Transverse colon (tissue), 4 donors: Measurements from ENCODE around the gene AFTPH.

Source experiments
- CTCF ChIP-seq, 5 experiments: fragments of 200-600 bp in 3 of 5; fragments of 450-650 bp in 2 of 5; sonication (generic) in 3 of 5; IDR thresholded peaks; 1 replicate in 2 of 5; 2 replicates in 3 of 5; pipeline ENCODE4 v1.5.1; 2016 to 2017; ENCODE audit warnings: antibody characterized with exemption in 5 of 5, inconsistent platforms in 3 of 5, mild to moderate bottlenecking in 2 of 5, moderate library complexity in 1 of 5
- EP300 ChIP-seq: sonication (generic); formaldehyde crosslinking; IDR thresholded peaks from one replicate; pipeline ENCODE4 v1.6.1; 2017; ENCODE audit warnings: antibody characterized with exemption, low read depth
- POLR2A ChIP-seq: fragments of 450-650 bp; IDR thresholded peaks from one replicate; pipeline ENCODE4 v1.6.1; 2016; ENCODE audit warnings: antibody characterized with exemption, mild to moderate bottlenecking, moderate library complexity
- POLR2AphosphoS5 ChIP-seq, 3 donors: sonication (generic); formaldehyde crosslinking; IDR thresholded peaks; one replicate each; pipeline ENCODE4 v1.6.1; 2016; ENCODE audit warnings: antibody characterized with exemption in 3 of 3

GRCh38 chr2:64605991-64606478 is 81.9 kb downstream of the AFTPH start:
- TF ChIP-seq CTCF (IDR thresholded peaks at IDR 0.05) = no peak
- TF ChIP-seq POLR2A = no peak
- TF ChIP-seq POLR2AphosphoS5 (IDR thresholded peaks at IDR 0.05) = no peak
- TF ChIP-seq EP300 = no peak
